Muscle layer of colon (tissue), 2 donors: ENCODE measurements around the gene CAPZA2.

Experiments
- H3K27ac ChIP-seq: one replicate; pipeline ENCODE4 v1.7.0; 2013; ENCODE audit warnings: low read depth, mild to moderate bottlenecking, low read length, moderate library complexity
- H3K27me3 ChIP-seq, 2 donors: one replicate each; pipeline ENCODE4 v1.7.0; 2013; ENCODE audit warnings: low read length in 2 of 2, mild to moderate bottlenecking in 2 of 2; ENCODE audit not compliant: insufficient read depth in 2 of 2, control insufficient read depth in 1 of 2
- H3K36me3 ChIP-seq: one replicate; pipeline ENCODE4 v1.7.0; 2013; ENCODE audit warnings: mild to moderate bottlenecking, low read length; ENCODE audit not compliant: insufficient read depth
- H3K4me1 ChIP-seq: one replicate; pipeline ENCODE4 v1.7.0; 2013; ENCODE audit warnings: mild to moderate bottlenecking, low read length; ENCODE audit not compliant: insufficient read depth
- H3K4me3 ChIP-seq, 2 donors: one replicate each; pipeline ENCODE4 v1.7.0; 2013; ENCODE audit warnings: low read length in 2 of 2, low read depth in 1 of 2, mild to moderate bottlenecking in 1 of 2, moderate library complexity in 1 of 2
- H3K9ac ChIP-seq: one replicate; pipeline ENCODE4 v1.7.0; 2013; ENCODE audit warnings: low read length
- H3K9me3 ChIP-seq: one replicate; pipeline ENCODE4 v1.7.0; 2013; ENCODE audit warnings: mild to moderate bottlenecking, low read length
- donor health status: abdominal sarcoma.
- donor health status: Adenocarcinoma of cecum.

CAPZA2 gene

GRCh38 chr7:116836048-116836447 lies 26.3 kb upstream of the CAPZA2 start:
- no peaks in the 10 kb centered on the region for H3K27me3 ChIP-seq
- no peak overlapping the region for H3K27ac ChIP-seq
- H3K9me3 ChIP-seq, result no peaks in the 10 kb centered on the region
- H3K9ac ChIP-seq, result no peak overlapping the region
- H3K36me3 ChIP-seq, result no peaks in the 10 kb centered on the region
- no peak overlapping the region for H3K4me3 ChIP-seq
- no peaks in the 10 kb centered on the region for H3K4me1 ChIP-seq

GRCh38 chr7:116836911-116837310 lies 25.5 kb upstream of the CAPZA2 start:
- Histone ChIP-seq H3K9ac (no peak overlapping the region), H3K4me1 (no peaks in the 10 kb centered on the region), H3K9me3 (no peaks in the 10 kb centered on the region)

GRCh38 chr7:116837586-116837985 lies 24.8 kb upstream of the CAPZA2 start:
- H3K9ac ChIP-seq, result no peak overlapping the region

More at GRCh38 chr7:116836911-116837310, 25.5 kb upstream of the CAPZA2 start:
- Histone ChIP-seq H3K27ac (no peak overlapping the region), H3K36me3 (no peaks in the 10 kb centered on the region), H3K4me3 (no peak overlapping the region), H3K27me3 (no peaks in the 10 kb centered on the region)

GRCh38 chr7:116840256-116840655 lies 22.1 kb upstream of the CAPZA2 start:
- no peaks in the 10 kb centered on the region for H3K27me3 ChIP-seq
- H3K4me1 ChIP-seq, result no peaks in the 10 kb centered on the region
- H3K36me3 ChIP-seq, result no peaks in the 10 kb centered on the region
- no peaks in the 10 kb centered on the region for H3K9me3 ChIP-seq
- H3K27ac ChIP-seq, result no peak overlapping the region
- H3K4me3 ChIP-seq, result no peak overlapping the region
- no peak overlapping the region for H3K9ac ChIP-seq

More at GRCh38 chr7:116837586-116837985, 24.8 kb upstream of the CAPZA2 start:
- Histone ChIP-seq H3K4me1 (no peaks in the 10 kb centered on the region), H3K9me3 (no peaks in the 10 kb centered on the region), H3K27me3 (no peaks in the 10 kb centered on the region), H3K27ac (no peak overlapping the region), H3K4me3 (no peak overlapping the region), H3K36me3 (no peaks in the 10 kb centered on the region)

DNA sequence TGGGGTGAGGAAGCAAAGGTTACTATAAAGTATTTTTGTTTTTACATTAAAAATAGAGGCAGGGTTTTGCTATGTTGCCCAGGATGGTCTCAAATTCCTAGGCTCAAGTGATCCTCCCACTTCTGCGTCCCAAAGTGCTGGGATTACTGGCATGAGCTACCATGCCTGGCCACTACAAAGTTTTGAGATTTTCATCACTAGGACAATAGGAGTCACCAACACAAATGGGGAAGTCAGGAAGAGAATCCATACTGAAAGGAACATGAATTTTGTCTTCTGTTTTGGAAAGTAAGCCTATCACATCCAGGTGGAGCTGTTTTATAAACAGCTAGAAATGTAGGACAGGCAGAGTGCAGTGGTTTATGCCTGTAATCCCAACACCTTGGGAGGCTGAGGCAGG lies 20.0 kb upstream of the CAPZA2 start:
- H3K27ac ChIP-seq, result no peak overlapping the region
- H3K36me3 ChIP-seq, result no peaks in the 10 kb centered on the region
- H3K4me3 ChIP-seq, result no peak overlapping the region
- H3K27me3 ChIP-seq, result no peaks in the 10 kb centered on the region
- H3K4me1 ChIP-seq, result no peaks in the 10 kb centered on the region
- no peaks in the 10 kb centered on the region for H3K9me3 ChIP-seq
- no peak overlapping the region for H3K9ac ChIP-seq

DNA sequence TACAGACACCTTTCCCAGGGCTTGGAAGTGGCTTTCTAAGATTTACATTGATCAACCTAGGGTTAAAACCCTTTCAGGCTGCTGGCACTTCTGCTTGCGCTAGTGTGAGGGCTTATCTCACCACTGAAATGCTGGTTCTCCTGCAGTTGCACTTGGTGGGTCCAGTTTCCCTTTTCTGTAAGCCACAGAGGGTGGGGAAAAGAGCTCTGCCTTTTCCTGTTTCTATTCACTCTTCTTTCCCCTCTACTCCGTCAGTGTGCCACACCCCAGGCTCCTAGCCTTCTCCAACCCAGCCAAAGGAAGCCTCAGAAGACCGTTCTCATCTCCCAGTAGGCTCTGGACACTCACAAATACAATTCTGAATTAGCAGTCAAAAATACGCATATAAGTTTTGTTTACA lies 19.0 kb upstream of the CAPZA2 start:
- no peaks in the 10 kb centered on the region for H3K36me3 ChIP-seq
- no peaks in the 10 kb centered on the region for H3K4me1 ChIP-seq
- H3K4me3 ChIP-seq, result no peak overlapping the region
- no peak overlapping the region for H3K27ac ChIP-seq
- no peaks in the 10 kb centered on the region for H3K9me3 ChIP-seq
- H3K27me3 ChIP-seq, result no peaks in the 10 kb centered on the region
- H3K9ac ChIP-seq, result no peak overlapping the region

DNA sequence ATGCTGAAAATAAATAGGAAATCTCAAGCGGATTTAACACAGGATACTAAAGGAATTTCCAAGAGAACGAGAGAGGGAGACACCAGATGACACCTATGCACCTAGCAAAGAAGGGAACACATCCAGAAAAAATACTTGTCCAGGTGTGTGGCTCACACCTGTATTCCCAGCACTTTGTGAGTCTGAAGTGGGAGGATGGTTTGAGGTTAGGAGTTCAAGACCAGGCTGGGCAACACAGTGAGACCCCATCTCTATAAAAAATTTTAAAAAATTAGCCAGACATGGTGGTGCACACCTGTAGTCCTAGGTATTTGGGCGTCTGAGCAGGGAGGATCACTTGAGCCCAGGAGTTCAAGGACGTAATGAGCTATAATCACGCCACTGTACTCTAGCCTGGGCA lies 11.2 kb upstream of the CAPZA2 start:
- H3K9ac ChIP-seq, result no peak overlapping the region
- H3K27ac ChIP-seq, result no peak overlapping the region
- H3K9me3 ChIP-seq, result no peaks in the 10 kb centered on the region
- no peak overlapping the region for H3K4me3 ChIP-seq
- H3K27me3 ChIP-seq, result no peaks in the 10 kb centered on the region
- H3K4me1 ChIP-seq, result no peaks in the 10 kb centered on the region
- no peaks in the 10 kb centered on the region for H3K36me3 ChIP-seq

DNA sequence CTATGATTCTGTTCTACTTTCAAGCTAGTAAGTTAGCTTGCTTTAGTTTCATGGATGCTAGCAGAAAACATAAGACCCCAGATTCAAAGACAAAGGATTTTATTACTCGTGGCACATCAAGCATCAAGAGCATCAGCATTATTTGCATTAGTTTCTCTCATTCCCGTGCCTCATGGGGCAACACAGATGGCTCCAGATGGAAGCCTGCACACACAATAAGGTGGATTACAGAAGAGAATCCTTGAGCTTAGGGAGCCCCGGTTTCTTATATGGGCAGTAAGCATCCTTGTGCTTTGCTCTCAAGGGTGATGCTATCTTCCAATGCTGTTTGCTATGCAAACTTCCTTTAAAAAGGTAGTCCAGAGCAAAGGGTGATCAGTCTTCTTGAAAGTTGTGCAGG lies 10.7 kb upstream of the CAPZA2 start:
- Histone ChIP-seq H3K9me3 (no peaks in the 10 kb centered on the region), H3K9ac (no peak overlapping the region), H3K4me3 (no peak overlapping the region), H3K27ac (no peak overlapping the region), H3K27me3 (no peaks in the 10 kb centered on the region), H3K4me1 (no peaks in the 10 kb centered on the region), H3K36me3 (no peaks in the 10 kb centered on the region)

DNA sequence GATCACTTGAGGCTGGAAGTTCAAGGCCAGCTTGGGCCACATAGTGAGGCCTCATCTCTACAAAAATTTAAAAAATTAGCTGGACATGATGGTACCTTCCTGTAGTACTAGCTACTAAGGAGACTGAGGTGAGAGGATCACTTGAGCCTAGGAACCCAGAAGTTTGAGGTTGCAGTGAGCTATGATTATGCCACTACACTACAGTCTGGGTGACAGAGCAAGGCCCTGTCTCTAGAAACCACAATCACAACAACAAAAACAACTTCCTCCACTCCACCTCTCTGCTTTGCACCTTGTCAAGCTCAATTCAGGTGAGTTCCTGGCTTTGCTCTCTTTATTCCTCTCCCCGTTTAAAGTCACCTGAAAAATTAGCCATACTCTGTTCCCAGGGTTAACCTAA lies 8.3 kb upstream of the CAPZA2 start:
- H3K4me1 ChIP-seq, result no peaks in the 10 kb centered on the region
- H3K4me3 ChIP-seq, result no peak overlapping the region
- H3K9ac ChIP-seq, result no peak overlapping the region
- H3K27ac ChIP-seq, result no peak overlapping the region
- H3K9me3 ChIP-seq, result no peaks in the 10 kb centered on the region
- no peaks in the 10 kb centered on the region for H3K36me3 ChIP-seq
- H3K27me3 ChIP-seq, result no peaks in the 10 kb centered on the region

GRCh38 chr7:116857052-116857451 lies 5.3 kb upstream of the CAPZA2 start:
- peaks cover 4% of the 10 kb centered on the region for H3K4me1 ChIP-seq
- H3K9me3 ChIP-seq, result no peaks in the 10 kb centered on the region
- no peak overlapping the region for H3K9ac ChIP-seq
- no peaks in the 10 kb centered on the region for H3K27me3 ChIP-seq
- H3K36me3 ChIP-seq, result no peaks in the 10 kb centered on the region
- no peak overlapping the region for H3K4me3 ChIP-seq
- H3K27ac ChIP-seq, result no peak overlapping the region

DNA sequence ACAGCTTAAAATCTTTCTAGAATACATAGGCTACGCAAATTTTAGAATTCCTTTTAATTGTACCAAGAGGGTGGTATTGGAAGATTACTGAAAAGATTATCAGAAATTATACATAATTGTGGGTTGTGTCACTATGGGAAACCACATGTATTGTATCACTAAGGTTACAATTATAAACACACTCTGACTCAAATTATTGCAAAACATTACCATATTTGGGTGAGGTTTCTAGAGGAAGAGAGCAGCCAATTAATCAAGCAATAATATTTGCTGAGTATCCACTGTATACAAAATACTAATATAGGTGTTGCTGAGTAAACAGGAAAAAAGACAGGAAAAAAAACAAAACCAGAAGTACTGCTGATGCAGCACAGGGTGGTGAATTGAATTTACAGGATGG lies 3.1 kb upstream of the CAPZA2 start:
- H3K4me1 ChIP-seq, result peaks cover 5% of the 10 kb centered on the region
- no peak overlapping the region for H3K9ac ChIP-seq
- no peaks in the 10 kb centered on the region for H3K9me3 ChIP-seq
- no peak overlapping the region for H3K27ac ChIP-seq
- H3K36me3 ChIP-seq, result no peaks in the 10 kb centered on the region
- no peaks in the 10 kb centered on the region for H3K27me3 ChIP-seq
- no peak overlapping the region for H3K4me3 ChIP-seq

DNA sequence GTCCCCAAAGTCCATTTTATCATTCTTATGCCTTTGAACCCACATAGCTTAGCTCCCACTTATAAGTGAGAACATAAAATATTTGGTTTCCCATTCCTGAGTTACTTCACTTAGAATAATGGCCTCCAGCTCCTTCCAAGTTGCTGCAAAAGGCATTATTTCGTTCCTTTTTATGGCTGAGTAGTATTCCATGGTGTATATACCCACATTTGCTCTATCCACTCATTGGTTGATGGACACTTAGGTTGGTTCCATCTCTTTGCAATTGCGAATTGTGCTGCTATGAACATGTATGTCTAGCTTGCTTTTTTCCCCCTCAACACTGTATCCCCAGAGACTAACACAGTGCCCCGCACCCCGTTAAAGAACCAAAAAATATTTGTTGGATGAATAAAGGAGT lies 670 bp upstream of the CAPZA2 start:
- Histone ChIP-seq H3K4me3 (peak overlapping the region in 1 of 2 donors; percentile 15), H3K9ac (no peak overlapping the region), H3K4me1 (peaks cover 5% of the 10 kb centered on the region), H3K36me3 (no peaks in the 10 kb centered on the region), H3K27ac (peak overlapping the region; percentile 49), H3K27me3 (no peaks in the 10 kb centered on the region), H3K9me3 (no peaks in the 10 kb centered on the region)
